Gastrocnemius medialis (tissue), 4 donors: ENCODE measurements around the gene ARHGAP1. TPM values are rescaled to one million over a fixed set of nuclear protein-coding genes. Genes with fewer than 3 reads are reported as not detected.

Source experiments
- ATAC-seq, 2 donors: fragments of 150-250 bp; one replicate each; pipeline ENCODE4 v1.9.1; 2016
- DNase-seq, 2 donors: peaks; one replicate each; pipeline ENCODE4 v3.0.0-alpha.2; 2019
- H3K27ac ChIP-seq, 4 donors: fragments of 200-600 bp; sonication (generic); 1 replicate in 1 of 4; 2 replicates in 3 of 4; pipeline ENCODE4 v1.5.1; 2016 to 2018; ENCODE audit warnings: mild to moderate bottlenecking in 2 of 4, moderate library complexity in 1 of 4
- H3K27me3 ChIP-seq, 3 donors: fragments of 200-600 bp; sonication (generic) in 2 of 3; 1 replicate in 1 of 3; 2 replicates in 2 of 3; pipeline versions ENCODE4 v1.5.1 to v1.6.0; 2016 to 2019; ENCODE audit warnings: mild to moderate bottlenecking in 1 of 3, moderate library complexity in 1 of 3
- H3K36me3 ChIP-seq, 2 donors: fragments of 200-600 bp; sonication (generic) in 1 of 2; one replicate each; pipeline ENCODE4 v1.5.1; 2017 to 2018
- H3K4me1 ChIP-seq, 2 donors: fragments of 200-600 bp; sonication (generic) in 1 of 2; one replicate each; pipeline ENCODE4 v1.5.1; 2016 to 2017; ENCODE audit warnings: mild to moderate bottlenecking in 2 of 2
- H3K4me3 ChIP-seq, 4 donors: fragments of 200-600 bp; sonication (generic) in 3 of 4; 1 replicate in 1 of 4; 2 replicates in 3 of 4; pipeline ENCODE4 v1.5.1; 2016 to 2019; ENCODE audit warnings: mild to moderate bottlenecking in 2 of 4
- H3K9me3 ChIP-seq, 3 donors: fragments of 200-600 bp; sonication (generic) in 2 of 3; 1 replicate in 1 of 3; 2 replicates in 2 of 3; pipeline ENCODE4 v1.5.1; 2016 to 2019
- POLR2A ChIP-seq, 2 donors: fragments of 450-650 bp; IDR thresholded peaks; one replicate each; pipeline ENCODE4 v1.6.1; 2017; ENCODE audit warnings: antibody characterized with exemption in 2 of 2, mild to moderate bottlenecking in 2 of 2, moderate library complexity in 2 of 2
- in situ Hi-C, 4 donors: fragments of 200-750 bp; cut with MboI; loops; one replicate each; pipeline versions ENCODE4 v1.15.0 to v1.8.0; 2017; ENCODE audit warnings: low sequenced_read_pairs in 4 of 4
- intact Hi-C: fragments of 100-400 bp; cut with DNase I; formaldehyde crosslinking; loops from one replicate; pipeline ENCODE4 v1.15.1; 2023; ENCODE audit warnings: low total_unique reads
- total RNA-seq, 4 donors: library from RNA; depleted of rRNA; stranded (reverse); fragments of >200 nt; gene quantifications; one replicate each; pipeline versions ENCODE4 v1.1.0 to v1.2.3, GENCODE V29; 2016
- TF ChIP-seq, protein P1 (sequence below), 5 experiments: fragments of 450-650 bp in 3 of 5; fragments of 200-600 bp in 2 of 5; sonication (generic) in 2 of 5; IDR thresholded peaks in 4 of 5; conservative IDR thresholded peaks in 1 of 5; 1 replicate in 4 of 5; 2 replicates in 1 of 5; pipeline ENCODE4 v1.5.1; 2016 to 2019; ENCODE audit warnings: antibody characterized with exemption in 5 of 5, mild to moderate bottlenecking in 3 of 5, moderate library complexity in 3 of 5

Gene ARHGAP1
- total RNA-seq, 4 donors from 2014 or later, result 11.1 to 34.8 (median 24.6) TPM

DNA sequence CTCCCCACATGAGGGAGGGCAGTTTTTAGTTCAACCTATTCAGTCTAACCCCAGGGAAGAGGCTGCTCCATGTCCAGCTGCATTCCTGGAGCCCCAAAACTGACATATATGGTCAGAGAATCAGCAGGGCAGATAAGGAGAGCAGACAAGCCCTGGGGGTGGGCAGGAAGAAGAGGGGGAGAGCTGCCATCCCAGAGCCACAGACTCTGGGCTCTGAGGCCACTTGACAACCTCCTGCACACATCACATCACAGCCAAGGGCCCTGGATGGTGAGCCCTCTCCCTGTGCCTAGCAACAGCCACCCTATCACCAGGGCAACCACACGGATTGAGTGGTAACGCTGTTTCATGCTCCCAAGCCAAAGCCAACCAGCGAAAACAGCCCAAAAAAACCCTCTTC, 3.1 kb downstream of the ARHGAP1 start:
- no peak overlapping the region for H3K4me3 ChIP-seq
- DNase-seq (no peak), ATAC-seq (no peak)
- in situ Hi-C loops, result no loop called here
- no peaks in the 10 kb centered on the region for H3K9me3 ChIP-seq
- H3K4me1 ChIP-seq, result peaks cover 61 to 67% of the 10 kb centered on the region in 2 donors
- H3K36me3 ChIP-seq, result peaks cover 0 to 35% of the 10 kb centered on the region in 2 donors
- no peaks in the 10 kb centered on the region for H3K27me3 ChIP-seq
- intact Hi-C loops, result loop anchor here (2.0 kb wide), 1 partner anchor 23 kb away; no protein-coding TSS in a partner anchor
- no peak for TF ChIP-seq POLR2A (IDR thresholded peaks at IDR 0.05)
- TF ChIP-seq, protein P1, sequence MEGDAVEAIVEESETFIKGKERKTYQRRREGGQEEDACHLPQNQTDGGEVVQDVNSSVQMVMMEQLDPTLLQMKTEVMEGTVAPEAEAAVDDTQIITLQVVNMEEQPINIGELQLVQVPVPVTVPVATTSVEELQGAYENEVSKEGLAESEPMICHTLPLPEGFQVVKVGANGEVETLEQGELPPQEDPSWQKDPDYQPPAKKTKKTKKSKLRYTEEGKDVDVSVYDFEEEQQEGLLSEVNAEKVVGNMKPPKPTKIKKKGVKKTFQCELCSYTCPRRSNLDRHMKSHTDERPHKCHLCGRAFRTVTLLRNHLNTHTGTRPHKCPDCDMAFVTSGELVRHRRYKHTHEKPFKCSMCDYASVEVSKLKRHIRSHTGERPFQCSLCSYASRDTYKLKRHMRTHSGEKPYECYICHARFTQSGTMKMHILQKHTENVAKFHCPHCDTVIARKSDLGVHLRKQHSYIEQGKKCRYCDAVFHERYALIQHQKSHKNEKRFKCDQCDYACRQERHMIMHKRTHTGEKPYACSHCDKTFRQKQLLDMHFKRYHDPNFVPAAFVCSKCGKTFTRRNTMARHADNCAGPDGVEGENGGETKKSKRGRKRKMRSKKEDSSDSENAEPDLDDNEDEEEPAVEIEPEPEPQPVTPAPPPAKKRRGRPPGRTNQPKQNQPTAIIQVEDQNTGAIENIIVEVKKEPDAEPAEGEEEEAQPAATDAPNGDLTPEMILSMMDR (IDR thresholded peaks at IDR 0.05 in 4 of 5, conservative IDR thresholded peaks at IDR 0.05 in 1 of 5), result no peak
- peak overlapping the region; percentile 74 to 88 (median 77) for H3K27ac ChIP-seq

DNA sequence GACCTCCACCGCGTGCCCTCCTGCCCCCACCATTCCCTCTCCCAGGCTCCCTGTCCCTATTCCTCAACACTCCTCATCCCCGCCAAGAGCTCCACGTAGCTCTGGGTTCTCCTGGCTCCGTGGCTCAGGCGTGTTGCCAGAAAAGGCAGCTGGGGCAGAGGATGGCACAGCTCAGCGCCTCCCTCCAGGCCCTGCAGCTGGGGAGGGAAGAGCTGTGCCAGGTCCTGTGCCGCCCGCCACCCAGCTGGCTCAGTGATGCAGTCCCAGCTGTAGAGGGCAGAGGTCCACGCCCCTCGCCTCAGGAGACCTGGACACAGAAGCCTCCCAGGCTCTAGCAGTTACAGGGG, 4.2 kb downstream of the ARHGAP1 start:
- in situ Hi-C loops (no loop called here), intact Hi-C loops (loop anchor here (2.0 kb wide), 1 partner anchor 21 kb away; no protein-coding TSS in a partner anchor)
- H3K27ac ChIP-seq, result peak overlapping the region; percentile 74 to 88 (median 77)
- ATAC-seq, result peak; percentile 46 to 63
- no peaks in the 10 kb centered on the region for H3K9me3 ChIP-seq
- DNase-seq, result peak; percentile 82 to 94
- H3K4me1 ChIP-seq, result peaks cover 50 to 56% of the 10 kb centered on the region in 2 donors
- peak overlapping the region in 1 of 4 donors; percentile 11 for H3K4me3 ChIP-seq
- H3K27me3 ChIP-seq, result no peaks in the 10 kb centered on the region
- peaks cover 0 to 38% of the 10 kb centered on the region in 2 donors for H3K36me3 ChIP-seq
- TF ChIP-seq POLR2A (IDR thresholded peaks at IDR 0.05), result peak in 1 of 2 donors; percentile 14
- TF ChIP-seq, protein P1 (IDR thresholded peaks at IDR 0.05 in 4 of 5, conservative IDR thresholded peaks at IDR 0.05 in 1 of 5), result no peak

DNA sequence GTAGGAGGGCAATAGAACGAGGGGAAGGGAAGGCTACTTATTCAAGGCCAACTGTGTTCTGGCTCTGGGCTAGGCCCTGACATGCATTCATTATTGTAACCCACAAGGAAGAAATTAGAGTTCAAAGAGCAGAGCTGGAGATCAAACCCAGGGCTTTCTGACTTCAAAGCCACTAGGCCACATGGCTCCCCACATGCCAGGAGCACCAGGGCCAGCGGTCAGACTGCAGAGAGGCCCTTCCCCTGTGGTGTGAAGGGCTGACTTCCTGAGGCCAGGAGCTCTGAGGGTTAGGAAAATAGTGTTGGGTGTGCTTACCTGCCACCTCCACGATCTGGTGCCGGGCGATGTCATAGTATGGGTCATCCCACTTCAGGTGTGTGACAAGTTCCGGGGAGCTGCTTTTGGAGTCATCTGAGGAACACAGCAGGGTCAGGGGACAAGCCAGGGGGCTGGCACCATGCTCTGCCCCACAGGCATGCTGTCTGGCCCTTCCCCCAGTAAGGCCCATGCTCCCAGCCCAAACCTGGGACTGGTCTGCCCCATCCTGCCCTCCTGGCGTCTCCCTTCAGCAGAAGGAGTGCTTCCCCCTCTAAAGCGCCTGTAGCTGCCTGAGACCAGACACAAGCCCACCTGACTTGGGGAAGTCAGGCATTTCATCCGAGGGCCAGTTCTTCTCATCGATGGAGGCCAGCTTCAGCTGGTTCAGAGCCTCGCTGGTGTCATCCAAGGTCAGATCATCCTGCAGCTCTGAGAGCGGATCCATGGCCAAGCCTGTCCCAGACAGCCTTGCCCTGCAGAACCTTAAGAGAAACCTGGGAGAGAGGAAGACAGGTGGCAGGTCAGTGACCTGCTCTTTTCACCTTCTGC, 4.8 kb downstream of the ARHGAP1 start:
- Histone ChIP-seq H3K9me3 (no peaks in the 10 kb centered on the region), H3K4me3 (no peak overlapping the region), H3K27ac (peak overlapping the region; percentile 74 to 88 (median 77)), H3K27me3 (no peaks in the 10 kb centered on the region), H3K4me1 (peaks cover 50 to 56% of the 10 kb centered on the region in 2 donors), H3K36me3 (peaks cover 0 to 42% of the 10 kb centered on the region in 2 donors)
- intact Hi-C loops, result loop anchor here (2.0 kb wide), 1 partner anchor 21 kb away; no protein-coding TSS in a partner anchor
- in situ Hi-C loops, result no loop called here
- DNase-seq (no peak), ATAC-seq (peak; percentile 0 to 6)
- TF ChIP-seq, protein P1 (IDR thresholded peaks at IDR 0.05 in 4 of 5, conservative IDR thresholded peaks at IDR 0.05 in 1 of 5), result no peak
- no peak for TF ChIP-seq POLR2A (IDR thresholded peaks at IDR 0.05)

DNA sequence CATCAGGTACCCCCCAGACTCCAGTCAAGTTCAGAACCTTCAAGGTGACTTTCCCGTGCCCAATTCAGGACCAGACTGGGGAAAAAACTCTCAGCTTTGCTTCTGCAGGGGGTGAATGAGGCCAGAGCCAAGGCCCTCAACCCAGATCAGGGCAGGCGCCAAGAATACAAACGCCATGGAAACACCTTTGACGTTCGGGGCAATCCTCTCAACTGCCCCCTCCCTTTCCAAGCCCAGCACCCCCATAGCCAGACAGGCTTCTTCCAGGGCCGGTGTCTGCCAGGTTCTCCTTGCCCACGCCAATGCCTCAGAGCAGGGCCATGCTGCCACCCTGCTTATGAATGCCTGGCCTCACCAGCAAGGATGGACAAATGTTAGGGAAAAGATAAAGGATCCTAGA, 5.8 kb downstream of the ARHGAP1 start:
- Histone ChIP-seq H3K27me3 (no peaks in the 10 kb centered on the region), H3K36me3 (peaks cover 0 to 46% of the 10 kb centered on the region in 2 donors), H3K27ac (peak overlapping the region in 3 of 4 donors; percentile 52 to 88 (median 74)), H3K4me1 (peaks cover 48 to 51% of the 10 kb centered on the region in 2 donors), H3K9me3 (no peaks in the 10 kb centered on the region), H3K4me3 (no peak overlapping the region)
- ATAC-seq, result no peak
- intact Hi-C loops (no loop called here), in situ Hi-C loops (no loop called here)
- no peak for DNase-seq
- no peak for TF ChIP-seq POLR2A (IDR thresholded peaks at IDR 0.05)
- TF ChIP-seq, protein P1 (IDR thresholded peaks at IDR 0.05 in 4 of 5, conservative IDR thresholded peaks at IDR 0.05 in 1 of 5), result no peak
